HFFc6 (cell line): ENCODE measurements around the gene PREX1. TPM values are rescaled to one million over a fixed set of nuclear protein-coding genes. Genes with fewer than 3 reads are reported as not detected.

ENCODE experiments used
- DNase-seq: peaks from one replicate; pipeline ENCODE4 v3.0.0-alpha.2; 2018
- H3K27ac Mint-ChIP-seq: 2 replicates; pipeline ENCODE4 v1.8.0; 2020; ENCODE audit warnings: mild to moderate bottlenecking, mixed read lengths
- H3K27me3 Mint-ChIP-seq: 2 replicates; pipeline ENCODE4 v1.8.0; 2021; ENCODE audit warnings: mild to moderate bottlenecking, moderate library complexity, mixed read lengths; ENCODE audit not compliant: insufficient read depth
- H3K36me3 Mint-ChIP-seq: 2 replicates; pipeline ENCODE4 v1.8.0; 2021; ENCODE audit warnings: low read depth, mixed read lengths
- H3K4me1 Mint-ChIP-seq: 2 replicates; pipeline ENCODE4 v1.8.0; 2020; ENCODE audit warnings: low read depth, mixed read lengths
- H3K4me3 Mint-ChIP-seq: 2 replicates; pipeline ENCODE4 v1.8.0; 2020; ENCODE audit warnings: mild to moderate bottlenecking, moderate library complexity, mixed read lengths
- H3K9me3 Mint-ChIP-seq: 2 replicates; pipeline ENCODE4 v1.8.0; 2020; ENCODE audit warnings: mild to moderate bottlenecking, mixed read lengths
- CTCF ChIP-seq: fragments of 200-600 bp; sonication (generic); IDR thresholded peaks from 2 replicates; pipeline ENCODE4 v1.5.0; 2021; ENCODE audit warnings: antibody characterized with exemption, mild to moderate bottlenecking
- total RNA-seq, 6 experiments: library from RNA; stranded (reverse); fragmentation: NEBNext Ultra II Directional; extraction: Animal tissue kit (Norgen Biotek cat#: 25700); gene quantifications; 2 replicates in 1 of 6; 3 replicates in 5 of 6; pipeline ENCODE4 v1.2.3, GENCODE V29; 2021

Gene PREX1
- total RNA-seq, 6 experiments from 2014 or later: 1.8 to 4.1 (median 2.8) TPM

GRCh38 chr20:48681201-48681872, 146.5 kb downstream of the PREX1 start:
- Mint-ChIP-seq H3K4me1 (peaks cover 18% of the 10 kb centered on the region; the same call in 1 of the 2 replicates), H3K9me3 (no peaks in the 10 kb centered on the region), H3K36me3 (no peaks in the 10 kb centered on the region), H3K27ac (no peak overlapping the region), H3K27me3 (peaks cover 3% of the 10 kb centered on the region), H3K4me3 (no peak overlapping the region)
- TF ChIP-seq CTCF: no peak
- DNase-seq: no peak

DNA sequence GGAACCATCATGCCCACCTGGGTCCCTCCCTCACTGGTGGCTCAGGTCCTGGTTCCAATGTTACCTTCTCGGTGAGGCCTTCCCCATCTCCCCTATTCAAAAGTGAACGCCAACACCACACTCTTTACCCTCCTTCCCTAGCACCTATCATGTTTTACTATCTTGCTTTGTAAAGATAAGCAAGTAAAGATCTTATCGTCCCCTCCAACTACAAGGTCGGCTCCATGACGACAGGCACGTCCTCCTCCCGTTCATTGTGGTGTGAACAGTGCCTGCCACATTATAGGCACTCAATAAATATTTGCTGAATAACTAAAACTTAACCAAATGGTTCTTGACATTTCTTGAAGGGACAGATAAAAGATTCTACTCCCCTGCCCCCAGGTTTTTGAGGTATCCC, 147.1 kb downstream of the PREX1 start:
- Mint-ChIP-seq H3K36me3 (no peaks in the 10 kb centered on the region), H3K4me3 (no peak overlapping the region)
- no peak for TF ChIP-seq CTCF

DNA sequence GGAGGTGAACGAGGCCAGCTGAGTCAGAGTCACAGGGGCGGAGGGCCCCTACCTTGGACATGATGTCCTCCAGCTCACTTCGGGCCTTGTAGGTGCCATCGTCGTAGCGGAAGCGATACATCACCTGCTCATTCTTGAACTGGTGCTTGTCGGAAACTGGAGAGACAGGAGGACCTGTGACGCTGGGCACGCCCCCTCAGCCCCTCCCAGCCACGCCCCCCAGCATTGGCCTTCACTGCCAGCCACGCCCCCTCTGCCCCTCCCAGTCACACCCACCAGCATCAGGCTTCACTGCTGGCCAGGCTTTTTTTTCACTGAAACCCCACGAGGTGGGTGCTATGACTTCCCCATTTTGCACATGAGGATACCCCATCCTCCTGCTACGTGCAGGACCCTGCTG, 148.2 kb downstream of the PREX1 start:
- H3K9me3 Mint-ChIP-seq: no peaks in the 10 kb centered on the region

More for the DNA sequence above, 147.1 kb downstream of the PREX1 start:
- Mint-ChIP-seq H3K27me3 (peaks cover 3% of the 10 kb centered on the region), H3K27ac (no peak overlapping the region), H3K9me3 (no peaks in the 10 kb centered on the region), H3K4me1 (peaks cover 12% of the 10 kb centered on the region; the same call in 1 of the 2 replicates)
- DNase-seq: no peak

DNA sequence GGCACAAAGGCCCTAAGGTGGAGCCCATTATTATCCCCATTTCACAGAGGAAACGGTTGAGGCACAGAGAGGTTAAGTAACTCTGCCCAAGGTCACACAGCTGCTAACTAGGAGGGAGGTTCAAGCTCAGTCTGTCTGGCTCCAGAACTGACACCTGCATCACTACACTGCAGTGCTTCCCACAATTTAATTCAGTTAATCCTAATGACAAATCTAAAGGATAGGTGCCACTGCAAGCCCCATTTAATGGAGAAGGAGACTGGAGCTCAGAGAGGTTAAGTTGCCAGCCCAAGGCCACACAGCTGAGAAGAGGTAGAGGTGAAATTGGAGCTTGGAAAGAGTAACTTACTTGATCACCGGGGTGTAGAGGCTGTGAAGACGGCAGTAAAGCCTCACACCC, 148.8 kb downstream of the PREX1 start:
- no peaks in the 10 kb centered on the region for H3K9me3 Mint-ChIP-seq
- peaks cover 3% of the 10 kb centered on the region for H3K27me3 Mint-ChIP-seq
- no peak for DNase-seq
- no peak overlapping the region for H3K27ac Mint-ChIP-seq
- H3K4me1 Mint-ChIP-seq: no peaks in the 10 kb centered on the region
- H3K36me3 Mint-ChIP-seq: no peaks in the 10 kb centered on the region
- no peak for TF ChIP-seq CTCF
- H3K4me3 Mint-ChIP-seq: no peak overlapping the region

More for the DNA sequence above, 148.2 kb downstream of the PREX1 start:
- no peak for DNase-seq
- Mint-ChIP-seq H3K27ac (no peak overlapping the region), H3K36me3 (no peaks in the 10 kb centered on the region), H3K27me3 (peaks cover 3% of the 10 kb centered on the region), H3K4me3 (no peak overlapping the region), H3K4me1 (peaks cover 4% of the 10 kb centered on the region; the same call in 1 of the 2 replicates)
- no peak for TF ChIP-seq CTCF

GRCh38 chr20:48678421-48678820, 149.4 kb downstream of the PREX1 start:
- Mint-ChIP-seq H3K9me3 (no peaks in the 10 kb centered on the region), H3K27ac (no peak overlapping the region), H3K4me1 (no peaks in the 10 kb centered on the region), H3K27me3 (peaks cover 4% of the 10 kb centered on the region), H3K36me3 (no peaks in the 10 kb centered on the region), H3K4me3 (no peak overlapping the region)
- TF ChIP-seq CTCF: no peak
- no peak for DNase-seq
